Nephron (organoid): ENCODE data around the gene ESRRA.
A peak's percentile ranks its signal among the peaks of the same experiment; 100 is the strongest.

Experiments
- H3K27ac Mint-ChIP-seq, 3 experiments: 2 replicates each; pipeline ENCODE4 v1.8.0; 2020; ENCODE audit warnings: mixed read lengths in 3 of 3, mild to moderate bottlenecking in 2 of 3, moderate library complexity in 1 of 3
- H3K27me3 Mint-ChIP-seq: 2 replicates; pipeline ENCODE4 v1.8.0; 2021; ENCODE audit warnings: low read depth, mild to moderate bottlenecking, moderate library complexity, mixed read lengths
- H3K36me3 Mint-ChIP-seq: 2 replicates; pipeline ENCODE4 v1.8.0; 2020; ENCODE audit warnings: low read depth, mixed read lengths
- H3K4me1 Mint-ChIP-seq: 2 replicates; pipeline ENCODE4 v1.8.0; 2020; ENCODE audit warnings: mixed read lengths
- H3K4me3 Mint-ChIP-seq, 3 experiments: 2 replicates each; pipeline ENCODE4 v1.8.0; 2020; ENCODE audit warnings: mild to moderate bottlenecking in 3 of 3, mixed read lengths in 3 of 3, moderate library complexity in 2 of 3
- H3K9me3 Mint-ChIP-seq: 2 replicates; pipeline ENCODE4 v1.8.0; 2020; ENCODE audit warnings: mixed read lengths
- TF ChIP-seq, protein P1 (sequence below), 3 experiments: fragments of 200-600 bp; sonication (generic); IDR thresholded peaks; one replicate each; pipeline ENCODE4 v1.5.0; 2021; ENCODE audit warnings: antibody characterized with exemption in 3 of 3; ENCODE audit not compliant: unreplicated experiment in 3 of 3

The ESRRA gene

DNA sequence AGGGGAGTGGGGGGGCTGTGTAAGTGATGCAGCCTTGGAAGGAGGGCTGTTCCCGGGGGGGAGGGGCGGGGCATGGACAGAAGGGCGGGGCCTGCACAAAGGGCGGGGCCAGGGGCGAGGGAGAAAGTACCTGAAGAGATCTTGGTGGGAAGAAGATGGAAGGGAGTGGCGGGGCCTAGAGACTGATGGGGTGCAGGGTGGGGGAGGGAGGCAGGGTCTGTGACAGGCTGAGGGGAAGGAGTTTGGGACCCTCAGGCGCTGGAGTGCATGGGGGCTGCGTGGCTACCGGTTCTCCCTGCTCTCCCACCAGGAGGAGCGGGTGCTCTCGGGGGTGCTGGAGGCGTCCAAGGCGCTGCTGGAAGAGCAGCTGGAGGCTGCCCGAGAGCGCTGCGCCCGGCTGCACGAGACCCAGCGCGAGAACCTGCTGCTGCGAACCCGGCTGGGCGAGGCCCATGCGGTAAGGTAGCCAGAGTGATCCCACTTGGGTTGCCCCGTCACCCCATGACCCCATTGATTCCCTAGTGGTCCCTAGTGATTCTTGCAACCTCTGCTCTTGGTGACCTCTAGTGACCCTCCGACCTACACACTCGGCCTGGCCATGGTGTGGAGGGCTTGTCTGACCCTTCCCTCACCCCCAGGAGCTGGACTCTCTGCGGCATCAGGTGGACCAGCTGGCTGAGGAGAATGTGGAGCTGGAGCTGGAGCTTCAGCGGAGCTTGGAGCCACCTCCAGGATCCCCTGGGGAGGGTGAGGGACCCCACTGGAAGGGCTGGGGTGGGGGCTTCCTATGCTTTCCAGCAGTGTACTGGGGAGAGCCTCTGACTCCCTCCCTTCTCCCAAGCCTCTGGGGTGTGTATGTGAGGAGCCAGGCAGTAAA is 37.8 kb downstream of the ESRRA start:
- TF ChIP-seq, protein P1, sequence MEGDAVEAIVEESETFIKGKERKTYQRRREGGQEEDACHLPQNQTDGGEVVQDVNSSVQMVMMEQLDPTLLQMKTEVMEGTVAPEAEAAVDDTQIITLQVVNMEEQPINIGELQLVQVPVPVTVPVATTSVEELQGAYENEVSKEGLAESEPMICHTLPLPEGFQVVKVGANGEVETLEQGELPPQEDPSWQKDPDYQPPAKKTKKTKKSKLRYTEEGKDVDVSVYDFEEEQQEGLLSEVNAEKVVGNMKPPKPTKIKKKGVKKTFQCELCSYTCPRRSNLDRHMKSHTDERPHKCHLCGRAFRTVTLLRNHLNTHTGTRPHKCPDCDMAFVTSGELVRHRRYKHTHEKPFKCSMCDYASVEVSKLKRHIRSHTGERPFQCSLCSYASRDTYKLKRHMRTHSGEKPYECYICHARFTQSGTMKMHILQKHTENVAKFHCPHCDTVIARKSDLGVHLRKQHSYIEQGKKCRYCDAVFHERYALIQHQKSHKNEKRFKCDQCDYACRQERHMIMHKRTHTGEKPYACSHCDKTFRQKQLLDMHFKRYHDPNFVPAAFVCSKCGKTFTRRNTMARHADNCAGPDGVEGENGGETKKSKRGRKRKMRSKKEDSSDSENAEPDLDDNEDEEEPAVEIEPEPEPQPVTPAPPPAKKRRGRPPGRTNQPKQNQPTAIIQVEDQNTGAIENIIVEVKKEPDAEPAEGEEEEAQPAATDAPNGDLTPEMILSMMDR (IDR thresholded peaks at IDR 0.05; ENCODE audit: unreplicated experiment in 3 of 3): no peak
- Mint-ChIP-seq H3K9me3 (no peaks in the 10 kb centered on the region), H3K27ac (no peak overlapping the region), H3K4me3 (peak overlapping the region in 2 of 3 experiments; percentile 12 to 37), H3K27me3 (peaks cover 15% of the 10 kb centered on the region), H3K36me3 (no peaks in the 10 kb centered on the region), H3K4me1 (peaks cover 7% of the 10 kb centered on the region)

DNA sequence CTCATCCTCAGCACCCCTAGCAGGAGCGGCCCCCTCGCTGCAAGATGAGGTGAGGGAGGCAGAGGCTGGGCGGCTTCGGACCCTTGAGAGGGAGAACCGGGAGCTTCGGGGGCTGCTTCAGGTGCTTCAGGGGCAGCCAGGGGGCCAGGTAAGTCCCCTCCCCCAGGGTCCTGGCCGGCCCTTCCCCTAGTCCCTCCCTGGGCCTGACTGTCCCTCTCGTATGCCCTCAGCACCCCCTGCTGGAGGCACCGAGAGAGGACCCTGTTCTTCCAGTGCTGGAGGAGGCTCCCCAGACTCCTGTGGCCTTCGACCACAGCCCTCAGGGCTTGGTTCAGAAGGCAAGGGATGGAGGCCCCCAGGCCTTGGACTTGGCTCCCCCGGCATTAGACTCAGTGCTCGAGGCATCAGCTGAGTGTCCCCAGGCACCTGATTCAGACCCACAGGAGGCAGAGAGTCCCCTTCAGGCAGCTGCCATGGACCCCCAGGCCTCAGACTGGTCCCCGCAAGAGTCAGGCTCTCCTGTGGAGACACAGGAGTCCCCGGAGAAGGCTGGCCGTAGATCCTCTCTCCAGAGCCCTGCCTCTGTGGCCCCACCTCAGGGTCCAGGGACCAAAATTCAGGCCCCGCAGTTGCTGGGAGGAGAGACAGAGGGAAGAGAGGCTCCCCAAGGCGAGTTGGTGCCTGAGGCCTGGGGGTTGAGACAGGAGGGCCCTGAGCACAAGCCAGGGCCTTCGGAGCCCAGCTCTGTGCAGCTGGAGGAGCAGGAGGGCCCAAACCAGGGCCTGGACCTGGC is 38.6 kb downstream of the ESRRA start:
- Mint-ChIP-seq H3K27ac (no peak overlapping the region), H3K4me1 (peaks cover 12% of the 10 kb centered on the region), H3K9me3 (no peaks in the 10 kb centered on the region), H3K4me3 (no peak overlapping the region), H3K36me3 (no peaks in the 10 kb centered on the region), H3K27me3 (peaks cover 16% of the 10 kb centered on the region)
- TF ChIP-seq, protein P1 (IDR thresholded peaks at IDR 0.05; ENCODE audit: unreplicated experiment in 3 of 3): peak in 1 of 3 experiments; percentile 28

DNA sequence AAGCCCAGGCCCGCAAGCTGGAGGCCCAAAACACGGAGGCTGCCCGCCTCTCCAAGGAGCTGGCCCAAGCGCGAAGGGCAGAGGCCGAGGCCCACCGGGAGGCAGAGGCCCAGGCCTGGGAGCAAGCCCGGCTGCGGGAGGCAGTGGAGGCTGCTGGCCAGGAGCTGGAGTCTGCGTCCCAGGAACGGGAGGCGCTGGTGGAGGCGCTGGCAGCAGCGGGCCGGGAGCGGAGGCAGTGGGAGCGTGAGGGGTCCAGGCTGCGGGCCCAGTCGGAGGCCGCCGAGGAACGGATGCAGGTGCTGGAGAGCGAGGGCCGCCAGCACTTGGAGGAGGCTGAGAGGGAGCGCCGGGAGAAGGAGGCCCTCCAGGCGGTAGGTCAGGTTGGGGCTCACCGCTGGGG is 39.5 kb downstream of the ESRRA start:
- H3K4me3 Mint-ChIP-seq: no peak overlapping the region
- H3K27me3 Mint-ChIP-seq: peaks cover 10% of the 10 kb centered on the region
- H3K4me1 Mint-ChIP-seq: peaks cover 12% of the 10 kb centered on the region
- H3K27ac Mint-ChIP-seq: no peak overlapping the region
- no peaks in the 10 kb centered on the region for H3K9me3 Mint-ChIP-seq
- TF ChIP-seq, protein P1 (IDR thresholded peaks at IDR 0.05; ENCODE audit: unreplicated experiment in 3 of 3): no peak
- no peaks in the 10 kb centered on the region for H3K36me3 Mint-ChIP-seq

DNA sequence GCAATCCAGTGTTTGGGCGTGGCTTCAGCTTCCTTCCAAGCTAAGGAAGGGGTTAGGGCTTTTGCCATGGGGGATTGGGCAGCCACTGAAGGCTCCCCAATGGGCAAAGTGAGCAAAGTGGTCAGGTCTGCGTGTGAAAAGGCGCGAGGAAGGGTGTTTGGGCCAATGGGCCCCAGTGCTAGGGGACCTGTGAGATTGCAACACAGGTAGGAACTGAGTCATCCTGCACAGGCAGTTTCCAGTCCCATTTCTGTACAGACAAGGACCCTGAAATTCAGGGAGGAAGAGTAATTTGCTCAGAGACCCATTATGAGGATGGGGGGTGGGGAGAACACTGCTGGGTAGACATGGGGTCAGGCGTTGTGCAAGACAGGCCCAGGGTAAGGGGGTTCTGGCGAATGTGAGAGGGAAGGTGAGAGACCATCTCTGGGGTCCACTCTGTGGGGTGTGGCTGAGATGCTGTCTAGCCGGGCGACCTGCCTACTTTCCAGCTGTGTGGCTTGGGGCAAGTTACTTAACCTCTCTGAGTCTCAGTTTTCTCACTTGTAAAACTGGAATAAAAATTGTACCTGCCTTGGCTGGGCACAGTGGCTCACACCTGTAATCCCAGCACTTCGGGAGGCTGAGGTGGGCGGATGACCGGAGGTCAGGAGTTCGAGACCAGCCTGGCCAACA is 42.0 kb downstream of the ESRRA start:
- Mint-ChIP-seq H3K27ac (no peak overlapping the region), H3K9me3 (no peaks in the 10 kb centered on the region), H3K27me3 (peaks cover 8% of the 10 kb centered on the region), H3K4me3 (no peak overlapping the region), H3K36me3 (no peaks in the 10 kb centered on the region), H3K4me1 (peaks cover 5% of the 10 kb centered on the region)
- TF ChIP-seq, protein P1 (IDR thresholded peaks at IDR 0.05; ENCODE audit: unreplicated experiment in 3 of 3): no peak

DNA sequence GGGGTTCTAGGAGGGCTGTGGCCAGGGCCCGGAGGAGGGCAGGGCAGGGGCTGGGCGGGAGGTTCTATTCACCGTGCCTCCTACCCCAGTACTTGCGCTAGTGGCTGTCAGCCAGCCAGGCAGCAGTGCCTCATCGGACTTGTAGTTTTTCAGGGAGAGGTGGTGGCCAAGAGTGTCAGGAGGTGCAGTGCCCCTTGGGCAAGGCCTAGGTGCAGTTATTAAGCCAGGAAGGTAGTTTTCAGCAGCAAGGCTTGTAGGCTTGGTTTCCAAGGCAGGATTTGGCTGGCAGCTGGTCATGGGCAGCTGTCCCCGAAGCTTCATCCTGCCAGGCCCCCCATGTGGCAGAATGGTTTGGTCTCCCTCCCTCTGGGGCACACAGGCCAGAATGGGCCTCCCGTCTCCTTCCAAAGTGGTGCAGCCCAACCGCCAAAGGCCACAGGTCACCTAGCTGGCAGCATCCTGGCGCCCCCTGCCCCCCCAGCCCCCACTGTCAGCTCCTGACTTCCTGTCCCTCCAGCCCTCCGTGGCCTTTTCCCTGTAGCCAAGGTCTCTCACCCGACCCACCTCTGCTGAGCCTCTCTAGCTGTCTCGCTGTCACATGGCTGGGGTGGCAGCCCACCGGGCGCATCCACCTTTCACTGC is 43.2 kb downstream of the ESRRA start:
- no peaks in the 10 kb centered on the region for H3K36me3 Mint-ChIP-seq
- no peak overlapping the region for H3K27ac Mint-ChIP-seq
- TF ChIP-seq, protein P1 (IDR thresholded peaks at IDR 0.05; ENCODE audit: unreplicated experiment in 3 of 3): no peak
- no peaks in the 10 kb centered on the region for H3K9me3 Mint-ChIP-seq
- H3K4me3 Mint-ChIP-seq: peak overlapping the region in 1 of 3 experiments; percentile 32
- peaks cover 5% of the 10 kb centered on the region for H3K4me1 Mint-ChIP-seq
- H3K27me3 Mint-ChIP-seq: peaks cover 8% of the 10 kb centered on the region
